RWPE2 (cell line): ENCODE data around the gene CSF3.

Experiments
- ATAC-seq: fragments of 200-7000 bp; cut with Tn5 transposase; 3 replicates; pipeline ENCODE4 v1.9.1; 2021; ENCODE audit warnings: low read depth
- DNase-seq: peaks from one replicate; pipeline ENCODE4 v3.0.0-alpha.2; 2020; ENCODE audit warnings: low spot score
- H3K27ac ChIP-seq: fragments of 450-650 bp; 2 replicates; pipeline ENCODE4 v1.5.1; 2017; ENCODE audit warnings: mild to moderate bottlenecking; ENCODE audit not compliant: poor library complexity, severe bottlenecking
- H3K27me3 ChIP-seq: fragments of 250-450 bp; sonication (Bioruptor Pico); 2 replicates; pipeline ENCODE4 v1.5.1; 2021; ENCODE audit warnings: mild to moderate bottlenecking, moderate library complexity; ENCODE audit not compliant: insufficient read depth, poor library complexity, severe bottlenecking
- H3K36me3 ChIP-seq: fragments of 250-450 bp; sonication (Bioruptor Pico); 2 replicates; pipeline ENCODE4 v1.5.1; 2020; ENCODE audit warnings: low read depth, mild to moderate bottlenecking, moderate library complexity
- H3K4me1 ChIP-seq: fragments of 250-450 bp; sonication (Bioruptor Pico); 2 replicates; pipeline ENCODE4 v1.5.1; 2021; ENCODE audit warnings: mild to moderate bottlenecking, moderate library complexity; ENCODE audit not compliant: insufficient read depth, poor library complexity, severe bottlenecking
- H3K4me3 ChIP-seq: fragments of 250-450 bp; sonication (Bioruptor Pico); 2 replicates; pipeline ENCODE4 v1.5.1; 2021; ENCODE audit warnings: mild to moderate bottlenecking, moderate library complexity; ENCODE audit not compliant: severe bottlenecking
- H3K9me3 ChIP-seq: fragments of 250-450 bp; sonication (Bioruptor Pico); 2 replicates; pipeline ENCODE4 v1.5.1; 2021; ENCODE audit warnings: mild to moderate bottlenecking, moderate library complexity; ENCODE audit not compliant: severe bottlenecking
- CTCF ChIP-seq: fragments of 450-650 bp; IDR thresholded peaks from one replicate; pipeline ENCODE4 v1.5.1; 2017; ENCODE audit warnings: mild to moderate bottlenecking, moderate library complexity; ENCODE audit not compliant: poor library complexity, severe bottlenecking

CSF3 gene

GRCh38 chr17:40035162-40035559 is 19.9 kb downstream of the CSF3 start:
- no peaks in the 10 kb centered on the region for H3K27me3 ChIP-seq
- no peak overlapping the region for H3K27ac ChIP-seq
- TF ChIP-seq CTCF: peak; percentile 20
- no peaks in the 10 kb centered on the region for H3K9me3 ChIP-seq
- DNase-seq: no peak
- peaks cover 38% of the 10 kb centered on the region for H3K36me3 ChIP-seq
- ATAC-seq: no peak
- H3K4me3 ChIP-seq: no peak overlapping the region
- no peaks in the 10 kb centered on the region for H3K4me1 ChIP-seq

- peak; percentile 36 for TF ChIP-seq CTCF
- Histone ChIP-seq H3K9me3 (no peaks in the 10 kb centered on the region), H3K4me1 (no peaks in the 10 kb centered on the region), H3K4me3 (no peak overlapping the region), H3K27me3 (no peaks in the 10 kb centered on the region), H3K36me3 (peaks cover 20% of the 10 kb centered on the region), H3K27ac (no peak overlapping the region)
- DNase-seq (no peak), ATAC-seq (peak; percentile 31; the same call in 1 of the 3 replicates)
Observed at GRCh38 chr17:40038882-40039513, 23.8 kb downstream of the CSF3 start.

- DNase-seq (no peak), ATAC-seq (no peak)
- Histone ChIP-seq H3K27ac (no peak overlapping the region), H3K9me3 (no peaks in the 10 kb centered on the region), H3K4me1 (no peaks in the 10 kb centered on the region), H3K36me3 (peaks cover 9% of the 10 kb centered on the region), H3K4me3 (no peak overlapping the region), H3K27me3 (no peaks in the 10 kb centered on the region)
- no peak for TF ChIP-seq CTCF
Observed at GRCh38 chr17:40041196-40041595, 26.0 kb downstream of the CSF3 start.

- no peak for TF ChIP-seq CTCF
- no peak for ATAC-seq
- peaks cover 3% of the 10 kb centered on the region for H3K4me1 ChIP-seq
Observed at GRCh38 chr17:40056379-40057015, 41.3 kb downstream of the CSF3 start.

More at GRCh38 chr17:40056379-40057015, 41.3 kb downstream of the CSF3 start:
- no peak overlapping the region for H3K4me3 ChIP-seq
- H3K36me3 ChIP-seq: peaks cover 19% of the 10 kb centered on the region
- no peaks in the 10 kb centered on the region for H3K27me3 ChIP-seq
- H3K27ac ChIP-seq: no peak overlapping the region
- no peak for DNase-seq
- no peaks in the 10 kb centered on the region for H3K9me3 ChIP-seq
